ENCODE measurements around the gene REPS2. TPM values are rescaled to one million over a fixed set of nuclear protein-coding genes. Genes with fewer than 3 reads are reported as not detected.

The REPS2 gene
- total RNA-seq, 1 experiment from 2014 or later: 0.04 TPM

GRCh38 chrX:17183566-17183965, 237.1 kb downstream of the REPS2 start:
- Histone ChIP-seq H3K4me3 (ENCODE audit: low read depth, low read length, poor library complexity, severe bottlenecking) (no peak overlapping the region), H3K27ac (ENCODE audit: low read depth, low read length, poor library complexity, severe bottlenecking) (no peak overlapping the region), H3K4me1 (ENCODE audit: insufficient read depth, low read length, poor library complexity, severe bottlenecking) (peaks cover 15% of the 10 kb centered on the region), H3K9me3 (ENCODE audit: low read depth, low read length, poor library complexity, severe bottlenecking) (no peaks in the 10 kb centered on the region), H3K27me3 (replicated peaks; ENCODE audit: insufficient read depth, low read depth, low read length, poor library complexity) (no peaks in the 10 kb centered on the region), H3K36me3 (ENCODE audit: insufficient read depth, low read length, poor library complexity, severe bottlenecking) (no peaks in the 10 kb centered on the region)
- DNase-seq (ENCODE audit: low spot score): no peak
- POLR2A ChIA-PET (ENCODE audit: low non-redundant PET): no interaction called here
- no TSS peak for BruUV-seq (replicated peaks)
- TF ChIP-seq EZH2 (IDR thresholded peaks at IDR 0.05; ENCODE audit: borderline replicate concordance, low read depth, low read length, poor library complexity, severe bottlenecking) (no peak), CTCF (conservative IDR thresholded peaks at IDR 0.05; ENCODE audit: low read depth, low read length) (no peak)
- intact Hi-C loops (cut with micrococcal nuclease; ENCODE audit: unreplicated experiment): no loop called here
- CTCF ChIA-PET: no interaction called here

GRCh38 chrX:17185431-17185830, 239.0 kb downstream of the REPS2 start:
- CTCF ChIA-PET: no interaction called here

GRCh38 chrX:17187136-17187756, 240.8 kb downstream of the REPS2 start:
- no peak overlapping the region for H3K4me3 ChIP-seq (ENCODE audit: low read depth, low read length, poor library complexity, severe bottlenecking)
- H3K36me3 ChIP-seq (ENCODE audit: insufficient read depth, low read length, poor library complexity, severe bottlenecking): no peaks in the 10 kb centered on the region
- BruUV-seq (replicated peaks): no TSS peak
- TF ChIP-seq EZH2 (IDR thresholded peaks at IDR 0.05; ENCODE audit: borderline replicate concordance, low read depth, low read length, poor library complexity, severe bottlenecking): no peak
- TF ChIP-seq CTCF (conservative IDR thresholded peaks at IDR 0.05; ENCODE audit: low read depth, low read length): no peak
- ChIA-PET POLR2A (ENCODE audit: low non-redundant PET) (no interaction called here), CTCF (no interaction called here)
- peak; percentile 25 for DNase-seq (ENCODE audit: low spot score)
- H3K9me3 ChIP-seq (ENCODE audit: low read depth, low read length, poor library complexity, severe bottlenecking): no peaks in the 10 kb centered on the region
- no peak overlapping the region for H3K27ac ChIP-seq (ENCODE audit: low read depth, low read length, poor library complexity, severe bottlenecking)
- no peaks in the 10 kb centered on the region for H3K27me3 ChIP-seq (replicated peaks; ENCODE audit: insufficient read depth, low read depth, low read length, poor library complexity)
- H3K4me1 ChIP-seq (ENCODE audit: insufficient read depth, low read length, poor library complexity, severe bottlenecking): peaks cover 15% of the 10 kb centered on the region
- intact Hi-C loops (cut with micrococcal nuclease; ENCODE audit: unreplicated experiment): no loop called here

More at GRCh38 chrX:17185431-17185830, 239.0 kb downstream of the REPS2 start:
- Histone ChIP-seq H3K4me3 (ENCODE audit: low read depth, low read length, poor library complexity, severe bottlenecking) (no peak overlapping the region), H3K4me1 (ENCODE audit: insufficient read depth, low read length, poor library complexity, severe bottlenecking) (peaks cover 15% of the 10 kb centered on the region), H3K36me3 (ENCODE audit: insufficient read depth, low read length, poor library complexity, severe bottlenecking) (no peaks in the 10 kb centered on the region), H3K9me3 (ENCODE audit: low read depth, low read length, poor library complexity, severe bottlenecking) (no peaks in the 10 kb centered on the region), H3K27ac (ENCODE audit: low read depth, low read length, poor library complexity, severe bottlenecking) (no peak overlapping the region), H3K27me3 (replicated peaks; ENCODE audit: insufficient read depth, low read depth, low read length, poor library complexity) (no peaks in the 10 kb centered on the region)
- POLR2A ChIA-PET (ENCODE audit: low non-redundant PET): no interaction called here
- BruUV-seq (replicated peaks): no TSS peak
- no peak for TF ChIP-seq CTCF (conservative IDR thresholded peaks at IDR 0.05; ENCODE audit: low read depth, low read length)
- no peak for TF ChIP-seq EZH2 (IDR thresholded peaks at IDR 0.05; ENCODE audit: borderline replicate concordance, low read depth, low read length, poor library complexity, severe bottlenecking)
- intact Hi-C loops (cut with micrococcal nuclease; ENCODE audit: unreplicated experiment): no loop called here
- DNase-seq (ENCODE audit: low spot score): peak; percentile 67

Measured in A673 (cell line).